GM12872 (cell line): ENCODE measurements around the gene ABLIM1.

Source experiments
- CTCF ChIP-seq: IDR thresholded peaks from 3 replicates; pipeline ENCODE4 v1.5.1; 2011; ENCODE audit warnings: low read depth, mild to moderate bottlenecking, low read length, moderate library complexity; ENCODE audit not compliant: insufficient read depth

The ABLIM1 gene

GRCh38 chr10:114658175-114658574, at the start of gene ABLIM1:
Gene ABLIM1, minus strand, starts transcription at chr10:114658275. Its CDS starts 75 bp downstream, at chr10:114658200.
- no peak for TF ChIP-seq CTCF

- no peak for TF ChIP-seq CTCF
Observed at GRCh38 chr10:114706458-114707055, 48.5 kb upstream of the ABLIM1 start.

- no peak for TF ChIP-seq CTCF
Observed at GRCh38 chr10:114704679-114705078, 46.6 kb upstream of the ABLIM1 start.

DNA sequence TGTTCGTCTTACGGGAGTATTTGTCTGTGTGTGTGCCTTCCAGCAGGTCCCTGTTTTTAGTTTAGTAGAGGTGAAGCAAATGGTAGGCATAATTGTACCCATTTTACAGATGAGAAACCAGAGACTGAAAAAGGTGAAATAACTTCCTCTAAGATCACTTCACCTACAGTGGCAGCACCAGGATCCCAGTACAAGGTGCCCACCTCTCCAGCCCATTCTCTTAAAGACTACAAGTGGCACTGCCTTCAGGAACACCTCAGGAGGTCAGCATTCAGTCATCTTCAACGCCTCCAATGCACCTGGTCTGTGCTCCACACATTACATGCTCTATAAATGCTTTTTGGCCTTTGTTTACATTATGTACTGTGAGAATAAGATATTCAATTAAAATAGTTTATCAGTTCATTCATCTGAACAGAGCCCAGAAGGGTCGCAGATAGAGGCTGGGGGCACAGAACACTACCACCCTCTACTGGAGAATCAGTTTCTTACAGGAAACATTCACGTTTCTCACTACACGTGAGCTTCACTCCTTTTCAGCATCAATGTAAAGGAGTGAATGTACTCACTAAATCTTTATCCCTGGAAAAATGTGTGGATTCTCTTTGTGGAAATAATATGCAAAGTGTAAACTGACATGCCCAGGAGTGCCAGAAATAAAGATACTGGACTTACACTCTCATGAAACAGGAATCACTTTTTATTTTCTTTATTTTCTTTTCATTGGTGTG, 45.5 kb upstream of the ABLIM1 start:
- peak; percentile 75 for TF ChIP-seq CTCF

- TF ChIP-seq CTCF, result no peak
Observed at GRCh38 chr10:114698271-114699061, 40.4 kb upstream of the ABLIM1 start.

- no peak for TF ChIP-seq CTCF
Observed at GRCh38 chr10:114697061-114697598, 39.1 kb upstream of the ABLIM1 start.

DNA sequence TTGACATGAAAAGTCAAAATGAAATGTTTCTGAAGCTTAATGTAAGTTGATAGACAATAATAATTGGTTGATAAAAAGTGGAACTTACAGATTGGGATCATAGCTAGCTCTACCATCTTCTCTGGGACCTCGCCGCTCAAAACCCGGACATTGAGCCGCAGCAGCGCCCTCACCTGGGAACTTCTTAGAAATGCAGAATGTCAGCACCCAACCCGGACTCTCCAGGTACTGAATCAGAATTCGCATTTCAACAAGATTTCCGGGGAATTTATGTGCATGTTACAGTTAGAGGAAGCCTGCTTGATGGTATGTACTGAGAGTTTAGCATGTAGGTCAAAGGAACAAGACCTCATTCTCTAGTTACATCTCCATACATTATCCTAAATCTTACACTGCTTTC, 36.7 kb upstream of the ABLIM1 start:
- peak; percentile 71 for TF ChIP-seq CTCF
